B cell (primary cell): ENCODE data around the gene ASB2. TPM values are rescaled to one million over a fixed set of nuclear protein-coding genes. Genes with fewer than 3 reads are reported as not detected.

Experiments
- ATAC-seq: fragments of 200-7000 bp; cut with Tn5 transposase; one replicate; pipeline ENCODE4 v1.10.0; 2021; ENCODE audit warnings: low read depth, mild to moderate bottlenecking, moderate number of reproducible peaks, moderate library complexity
- CTCF ChIA-PET: fragments of 350-600 bp; sonication (Branson Sonifier 250); formaldehyde crosslinking; loops from one replicate; lab custom pipeline; 2021; ENCODE audit warnings: antibody characterized with exemption, inconsistent platforms; lab: Charles Lee
- POLR2A ChIA-PET: fragments of 350-600 bp; sonication (Branson Sonifier 250); formaldehyde crosslinking; loops from one replicate; lab custom pipeline; 2021; ENCODE audit warnings: antibody characterized with exemption; lab: Charles Lee
- DNase-seq: peaks from one replicate; pipeline ENCODE4 v3.0.0; 2013
- H2AFZ ChIP-seq: 2 replicates; pipeline ENCODE4 v1.6.1; 2012; ENCODE audit warnings: mild to moderate bottlenecking, low read depth, low read length; ENCODE audit not compliant: insufficient read depth, poor library complexity, severe bottlenecking
- H3K27ac ChIP-seq, 2 donors: 1 replicate in 1 of 2; 2 replicates in 1 of 2; pipeline ENCODE4 v1.5.1; 2012 to 2013; ENCODE audit warnings: low read length in 2 of 2, mild to moderate bottlenecking in 2 of 2, moderate library complexity in 1 of 2
- H3K27me3 ChIP-seq, 4 experiments: fragments of 200-600 bp in 1 of 4; sonication (generic) in 1 of 4; replicated peaks in 1 of 4; 1 replicate in 2 of 4; 2 replicates in 2 of 4; pipeline versions ENCODE4 v1.6.1 to v1.7.0; 2013 to 2016; ENCODE audit warnings: low read length in 3 of 4, mild to moderate bottlenecking in 2 of 4, mixed read lengths in 1 of 4, moderate library complexity in 1 of 4; ENCODE audit not compliant: insufficient read depth in 4 of 4, control insufficient read depth in 3 of 4; ENCODE audit errors: control extremely low read depth in 1 of 4
- H3K36me3 ChIP-seq, 2 experiments: replicated peaks in 1 of 2; 1 replicate in 1 of 2; 2 replicates in 1 of 2; pipeline versions ENCODE4 v1.6.1 to v1.7.1; 2013; ENCODE audit warnings: low read length in 1 of 2; ENCODE audit not compliant: insufficient read depth in 2 of 2, control insufficient read depth in 1 of 2; ENCODE audit errors: control extremely low read depth in 1 of 2, extremely low read depth in 1 of 2
- H3K4me1 ChIP-seq, 2 donors: fragments of 200-600 bp in 1 of 2; sonication (generic) in 1 of 2; 1 replicate in 1 of 2; 2 replicates in 1 of 2; pipeline versions ENCODE4 v1.5.1 to v1.6.1; 2013 to 2017; ENCODE audit warnings: low read length in 2 of 2; ENCODE audit not compliant: control insufficient read depth in 2 of 2, insufficient read depth in 2 of 2
- H3K4me2 ChIP-seq: replicated peaks from 2 replicates; pipeline ENCODE3; 2012; ENCODE audit warnings: mild to moderate bottlenecking, low read depth, low read length; ENCODE audit not compliant: poor library complexity, severe bottlenecking
- H3K4me3 ChIP-seq, 5 experiments: fragments of 200-600 bp in 1 of 5; sonication (generic) in 1 of 5; 1 replicate in 3 of 5; 2 replicates in 2 of 5; pipeline versions ENCODE4 v1.5.1 to v1.7.0; 2011 to 2016; ENCODE audit warnings: low read length in 4 of 5, mild to moderate bottlenecking in 4 of 5, low read depth in 2 of 5, control low read depth in 1 of 5, moderate library complexity in 1 of 5; ENCODE audit not compliant: insufficient read depth in 1 of 5; ENCODE audit errors: control extremely low read depth in 1 of 5, extremely low read depth in 1 of 5
- H3K79me2 ChIP-seq: fragments of 200-600 bp; sonication (generic); one replicate; pipeline ENCODE4 v1.6.0; 2016; ENCODE audit warnings: low read length; ENCODE audit not compliant: control insufficient read depth, insufficient read depth
- H3K9ac ChIP-seq: fragments of 200-600 bp; sonication (generic); 2 replicates; pipeline ENCODE4 v1.6.1; 2017; ENCODE audit warnings: mild to moderate bottlenecking, low read length, moderate library complexity
- H3K9me3 ChIP-seq, 3 donors: one replicate each; pipeline versions ENCODE4 v1.6.1 to v1.7.1; 2013; ENCODE audit warnings: low read length in 2 of 3; ENCODE audit not compliant: control insufficient read depth in 2 of 3, insufficient read depth in 1 of 3; ENCODE audit errors: control extremely low read depth in 1 of 3
- H4K20me1 ChIP-seq: 2 replicates; pipeline ENCODE4 v1.6.0; 2012; ENCODE audit warnings: mild to moderate bottlenecking, low read length; ENCODE audit not compliant: insufficient read depth, control insufficient read depth, poor library complexity, severe bottlenecking
- H3K27ac Mint-ChIP-seq: one replicate; pipeline ENCODE4 v1.8.0; 2021; ENCODE audit warnings: mixed read lengths
- H3K27me3 Mint-ChIP-seq: one replicate; pipeline ENCODE4 v1.8.0; 2021; ENCODE audit warnings: mixed read lengths
- H3K4me1 Mint-ChIP-seq: one replicate; pipeline ENCODE4 v1.8.0; 2021; ENCODE audit warnings: mixed read lengths
- H3K4me3 Mint-ChIP-seq: one replicate; pipeline ENCODE4 v1.8.0; 2021; ENCODE audit warnings: mixed read lengths
- H3K9me3 Mint-ChIP-seq: one replicate; pipeline ENCODE4 v1.8.0; 2022; ENCODE audit warnings: mixed read lengths; ENCODE audit not compliant: insufficient read depth
- CTCF ChIP-seq: fragments of 200-600 bp; IDR thresholded peaks from one replicate; pipeline ENCODE4 v1.8.0; 2022; ENCODE audit warnings: antibody characterized with exemption, mild to moderate bottlenecking
- EZH2 ChIP-seq: IDR thresholded peaks from 2 replicates; pipeline ENCODE4 v1.6.1; 2012; ENCODE audit warnings: borderline replicate concordance, low read depth, mild to moderate bottlenecking, moderate library complexity, low read length; ENCODE audit not compliant: insufficient read depth, poor library complexity, severe bottlenecking
- WGBS: methylation state at CpG from one replicate; pipeline ENCODE4 v1.1.5; 2013; ENCODE audit warnings: missing lambda C conversion rate; ENCODE audit not compliant: insufficient coverage; 5-methylcytosine and 5-hydroxymethylcytosine counted together
- intact Hi-C: fragments of 100-400 bp; cut with micrococcal nuclease; formaldehyde crosslinking; loops from one replicate; pipeline ENCODE4 v1.10.0; 2022
- polyA plus RNA-seq: library from polyadenylated mRNA; depleted of rRNA; stranded (reverse); fragments of >200 nt; gene quantifications from 2 replicates; pipeline ENCODE4 v1.2.3, GENCODE V29; 2012
- total RNA-seq, 2 donors: library from RNA; stranded (reverse); fragments of 120-200 nt in 1 of 2; gene quantifications; 1 replicate in 1 of 2; 2 replicates in 1 of 2; pipeline versions ENCODE4 v1.2.3 to v1.2.4, GENCODE V29; 2013 to 2022

Gene ASB2
- total and polyA plus RNA-seq, 2 donors (not counting 1 experiment from before 2014, with no cell fraction given), result 1.5 to 2.7 TPM

GRCh38 chr14:93892923-93893558 lies 83.3 kb downstream of the ASB2 start:
- Histone ChIP-seq H3K36me3 (no peaks in the 10 kb centered on the region), H3K9ac (no peak overlapping the region), H3K79me2 (no peaks in the 10 kb centered on the region), H2AFZ (peak overlapping the region; percentile 57), H4K20me1 (no peaks in the 10 kb centered on the region), H3K27me3 (peaks cover 0 to 9% (median 1%) of the 10 kb centered on the region in 4 experiments), H3K27ac (no peak overlapping the region), H3K4me3 (no peak overlapping the region), H3K4me1 (no peaks in the 10 kb centered on the region), H3K9me3 (no peaks in the 10 kb centered on the region), H3K4me2 (no peak overlapping the region)
- H3K4me1 Mint-ChIP-seq, result no peaks in the 10 kb centered on the region
- 43% methylated on average over 12 of the region's 13 CpGs for WGBS
- peak; percentile 45 for ATAC-seq
- ChIA-PET POLR2A (no interaction called here), CTCF (interaction anchor here (0.6 to 1.6 kb wide), 4 partner anchors 13 to 244 kb away, joined by 3 to 4 read pairs (median 3); no protein-coding TSS in a partner anchor)
- intact Hi-C loops, result loop anchor here (5.0 to 10.0 kb wide), 2 partner anchors 238 to 686 kb away; partner anchors contain the start of genes GON7 and UBR7
- TF ChIP-seq EZH2, result no peak
- TF ChIP-seq CTCF, result peak; percentile 99
- DNase-seq, result peak; percentile 67
- peaks cover 36% of the 10 kb centered on the region for H3K27me3 Mint-ChIP-seq
- no peaks in the 10 kb centered on the region for H3K9me3 Mint-ChIP-seq
- no peak overlapping the region for H3K27ac Mint-ChIP-seq
- H3K4me3 Mint-ChIP-seq, result no peak overlapping the region

GRCh38 chr14:93892505-93892839 lies 83.9 kb downstream of the ASB2 start:
- H2AFZ ChIP-seq, result peak overlapping the region; percentile 57
- H3K4me3 Mint-ChIP-seq, result no peak overlapping the region
- ATAC-seq (no peak), DNase-seq (no peak)
- H3K79me2 ChIP-seq, result no peaks in the 10 kb centered on the region
- H3K4me3 ChIP-seq, result no peak overlapping the region
- intact Hi-C loops, result loop anchor here (5.0 to 10.0 kb wide), 2 partner anchors 238 to 685 kb away; partner anchors contain the start of genes GON7 and UBR7
- no peaks in the 10 kb centered on the region for H4K20me1 ChIP-seq
- H3K4me1 ChIP-seq, result no peaks in the 10 kb centered on the region
- no peak overlapping the region for H3K27ac ChIP-seq
- 83% methylated on average over 2 of the region's 5 CpGs for WGBS
- no peaks in the 10 kb centered on the region for H3K9me3 ChIP-seq
- H3K4me1 Mint-ChIP-seq, result no peaks in the 10 kb centered on the region
- no peak overlapping the region for H3K27ac Mint-ChIP-seq
- ChIA-PET POLR2A (no interaction called here), CTCF (interaction anchor here (0.8 to 1.6 kb wide), 4 partner anchors 9 to 109 kb away, joined by 3 to 4 read pairs (median 3); no protein-coding TSS in a partner anchor)
- no peak overlapping the region for H3K9ac ChIP-seq
- peaks cover 36% of the 10 kb centered on the region for H3K27me3 Mint-ChIP-seq
- no peak overlapping the region for H3K4me2 ChIP-seq
- H3K9me3 Mint-ChIP-seq, result no peaks in the 10 kb centered on the region
- TF ChIP-seq CTCF (no peak), EZH2 (no peak)
- peaks cover 0 to 9% (median 1%) of the 10 kb centered on the region in 4 experiments for H3K27me3 ChIP-seq
- no peaks in the 10 kb centered on the region for H3K36me3 ChIP-seq
